DOHH2 (cell line): ENCODE data around the gene CNMD.

Source experiments
- H3F3A ChIP-seq: fragments of 200-600 bp; sonication (generic), shearing (Covaris generic); 2 replicates; pipeline ENCODE4 v1.6.0; 2016; ENCODE audit warnings: antibody characterized with exemption, mild to moderate bottlenecking; ENCODE audit not compliant: control insufficient read depth, insufficient read depth
- H3K27ac ChIP-seq: fragments of 200-600 bp; sonication (generic); 2 replicates; pipeline ENCODE4 v1.5.1; 2014; ENCODE audit warnings: low read depth, mild to moderate bottlenecking, low read length, moderate library complexity
- H3K27me3 ChIP-seq: fragments of 200-600 bp; sonication (generic); 2 replicates; pipeline ENCODE4 v1.6.1; 2014; ENCODE audit warnings: mild to moderate bottlenecking, low read length, mixed read lengths; ENCODE audit not compliant: control insufficient read depth
- H3K36me3 ChIP-seq: fragments of 200-600 bp; sonication (generic); 2 replicates; pipeline ENCODE4 v1.6.1; 2014; ENCODE audit warnings: mild to moderate bottlenecking, low read length, moderate library complexity, mixed read lengths; ENCODE audit not compliant: control insufficient read depth
- H3K4me1 ChIP-seq: fragments of 200-600 bp; sonication (generic); 2 replicates; pipeline ENCODE4 v1.6.1; 2014; ENCODE audit warnings: mild to moderate bottlenecking, low read length, mixed read lengths; ENCODE audit not compliant: control insufficient read depth
- H3K4me2 ChIP-seq: fragments of 200-600 bp; sonication (generic); 2 replicates; pipeline ENCODE4 v1.6.0; 2014; ENCODE audit warnings: mild to moderate bottlenecking, low read length, moderate library complexity
- H3K4me3 ChIP-seq: fragments of 200-600 bp; sonication (generic); 2 replicates; pipeline ENCODE4 v1.5.1; 2014; ENCODE audit warnings: mild to moderate bottlenecking, low read length, mixed read lengths
- H3K79me2 ChIP-seq: fragments of 200-600 bp; sonication (generic); 2 replicates; pipeline ENCODE4 v1.6.1; 2014; ENCODE audit warnings: mild to moderate bottlenecking, low read length, mixed read lengths; ENCODE audit not compliant: control insufficient read depth
- H3K9me2 ChIP-seq: fragments of 200-600 bp; sonication (generic); replicated peaks from 2 replicates; pipeline ENCODE4 v1.6.1; 2014; ENCODE audit warnings: mild to moderate bottlenecking, low read length, mixed read lengths; ENCODE audit not compliant: control insufficient read depth
- H3K9me3 ChIP-seq: fragments of 200-600 bp; sonication (generic); 2 replicates; pipeline ENCODE4 v1.6.1; 2014; ENCODE audit warnings: antibody characterized with exemption, low read length, mixed read lengths; ENCODE audit not compliant: control insufficient read depth, insufficient read depth
- H4K20me1 ChIP-seq: fragments of 200-600 bp; sonication (generic); 2 replicates; pipeline ENCODE4 v1.6.0; 2014; ENCODE audit warnings: low read depth, mild to moderate bottlenecking, antibody characterized with exemption, low read length, moderate library complexity; ENCODE audit not compliant: control insufficient read depth, insufficient read depth
- CTCF ChIP-seq: fragments of 200-600 bp; sonication (generic); IDR thresholded peaks from one replicate; pipeline ENCODE4 v1.5.1; 2014; ENCODE audit warnings: antibody characterized with exemption, mild to moderate bottlenecking, low read depth, low read length; ENCODE audit not compliant: poor library complexity, severe bottlenecking
- EZH2phosphoT487 ChIP-seq: fragments of 200-600 bp; sonication (generic); IDR thresholded peaks from 2 replicates; pipeline ENCODE4 v1.6.1; 2017; ENCODE audit warnings: borderline replicate concordance, mild to moderate bottlenecking, antibody characterized with exemption, low read length, moderate library complexity, mixed read lengths

The CNMD gene

GRCh38 chr13:52758114-52758513 lies 18.5 kb upstream of the CNMD start:
- Histone ChIP-seq H3K36me3 (no peaks in the 10 kb centered on the region), H3K4me1 (no peaks in the 10 kb centered on the region), H3K4me2 (no peak overlapping the region), H3K27ac (no peak overlapping the region), H3K79me2 (no peaks in the 10 kb centered on the region), H3F3A (no peaks in the 10 kb centered on the region), H3K9me3 (no peaks in the 10 kb centered on the region), H4K20me1 (no peaks in the 10 kb centered on the region), H3K4me3 (no peak overlapping the region), H3K9me2 (no peaks in the 10 kb centered on the region), H3K27me3 (0 out of 2 replicates have a peak, but pooled peaks cover 2% of the 10 kb centered on the region)
- TF ChIP-seq CTCF (no peak), EZH2phosphoT487 (no peak)

GRCh38 chr13:52751196-52751595 lies 11.6 kb upstream of the CNMD start:
- H4K20me1 ChIP-seq = no peaks in the 10 kb centered on the region
- no peaks in the 10 kb centered on the region for H3F3A ChIP-seq
- no peak overlapping the region for H3K27ac ChIP-seq
- H3K4me1 ChIP-seq = no peaks in the 10 kb centered on the region
- TF ChIP-seq CTCF (no peak), EZH2phosphoT487 (no peak)
- H3K4me3 ChIP-seq = no peak overlapping the region
- H3K27me3 ChIP-seq = no peaks in the 10 kb centered on the region
- H3K4me2 ChIP-seq = no peak overlapping the region
- H3K36me3 ChIP-seq = no peaks in the 10 kb centered on the region
- H3K9me2 ChIP-seq = no peaks in the 10 kb centered on the region
- H3K9me3 ChIP-seq = no peaks in the 10 kb centered on the region
- H3K79me2 ChIP-seq = no peaks in the 10 kb centered on the region

GRCh38 chr13:52750713-52751112 lies 11.1 kb upstream of the CNMD start:
- Histone ChIP-seq H3K79me2 (no peaks in the 10 kb centered on the region), H3K4me2 (no peak overlapping the region), H3K9me2 (no peaks in the 10 kb centered on the region), H3K9me3 (no peaks in the 10 kb centered on the region), H3F3A (no peaks in the 10 kb centered on the region), H4K20me1 (no peaks in the 10 kb centered on the region), H3K27me3 (no peaks in the 10 kb centered on the region), H3K4me3 (no peak overlapping the region), H3K36me3 (no peaks in the 10 kb centered on the region), H3K27ac (no peak overlapping the region), H3K4me1 (no peaks in the 10 kb centered on the region)
- no peak for TF ChIP-seq EZH2phosphoT487
- TF ChIP-seq CTCF = no peak

- Histone ChIP-seq H3F3A (no peaks in the 10 kb centered on the region), H3K27ac (no peak overlapping the region), H3K4me3 (no peak overlapping the region), H3K9me3 (no peaks in the 10 kb centered on the region), H3K36me3 (no peaks in the 10 kb centered on the region), H3K4me1 (no peaks in the 10 kb centered on the region), H3K27me3 (no peaks in the 10 kb centered on the region), H3K4me2 (no peak overlapping the region), H4K20me1 (no peaks in the 10 kb centered on the region), H3K79me2 (no peaks in the 10 kb centered on the region), H3K9me2 (no peaks in the 10 kb centered on the region)
- TF ChIP-seq EZH2phosphoT487 = no peak
- no peak for TF ChIP-seq CTCF
Observed at GRCh38 chr13:52749419-52749818, 9.8 kb upstream of the CNMD start.
